Activated gamma-delta T cell treated with Interleukin-2 at 50 U/mL for 16 hours (primary cell): ENCODE data around the gene FAM177A1.
"Not testable (repeated sequence)": the region's sequence is repeated elsewhere in the genome, so short reads cannot be mapped to it uniquely, and the experiment has no call there.

Source experiments
- DNase-seq: peaks from one replicate; pipeline ENCODE4 v3.0.0-alpha.2; 2020

Gene FAM177A1

DNA sequence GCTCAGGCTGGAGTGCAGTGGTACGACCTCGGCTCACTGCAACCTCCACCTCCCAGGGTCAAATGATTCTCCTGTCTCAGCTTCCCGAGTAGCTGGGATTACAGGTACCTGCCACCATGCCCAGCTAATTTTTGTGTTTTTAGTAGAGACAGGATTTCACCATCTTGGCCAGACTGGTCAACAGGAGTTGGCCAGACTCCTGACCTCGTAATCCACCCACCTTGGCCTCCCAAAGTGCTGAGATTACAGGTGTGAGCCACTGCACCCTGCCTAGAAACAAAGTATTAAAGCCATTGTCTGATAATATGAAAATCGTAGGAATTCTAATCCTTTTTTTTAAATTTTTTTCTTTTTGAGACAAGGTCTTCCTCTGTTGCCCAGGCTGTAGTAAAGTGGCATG, 19.7 kb downstream of the FAM177A1 start:
- not testable (repeated sequence) for DNase-seq

- no peak for DNase-seq
Measured at GRCh38 chr14:35068238-35069012, 22.4 kb downstream of the FAM177A1 start.

- no peak for DNase-seq
Measured at GRCh38 chr14:35072226-35072625, 26.2 kb downstream of the FAM177A1 start.

- no peak for DNase-seq
Measured at GRCh38 chr14:35073486-35073885, 27.4 kb downstream of the FAM177A1 start.

DNA sequence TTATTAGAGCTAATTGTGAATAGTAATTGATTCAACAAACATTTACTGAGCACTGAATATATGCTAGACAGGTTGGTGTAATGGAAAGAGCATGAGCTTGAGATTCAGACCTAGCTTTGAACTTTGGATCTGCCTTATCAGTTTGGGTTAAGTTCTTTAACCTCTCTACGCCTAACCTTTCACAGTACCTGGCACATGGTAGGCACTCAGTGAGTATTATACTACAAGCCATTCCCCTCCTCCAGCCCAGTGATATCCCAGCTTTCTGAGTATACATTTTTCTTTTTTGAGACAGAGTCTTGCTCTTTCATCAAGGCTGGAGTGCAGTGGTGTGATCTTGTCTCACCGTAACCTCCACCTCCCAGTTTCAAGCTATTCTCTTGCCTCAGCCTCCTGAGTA, 32.0 kb downstream of the FAM177A1 start:
- DNase-seq, result no peak

DNA sequence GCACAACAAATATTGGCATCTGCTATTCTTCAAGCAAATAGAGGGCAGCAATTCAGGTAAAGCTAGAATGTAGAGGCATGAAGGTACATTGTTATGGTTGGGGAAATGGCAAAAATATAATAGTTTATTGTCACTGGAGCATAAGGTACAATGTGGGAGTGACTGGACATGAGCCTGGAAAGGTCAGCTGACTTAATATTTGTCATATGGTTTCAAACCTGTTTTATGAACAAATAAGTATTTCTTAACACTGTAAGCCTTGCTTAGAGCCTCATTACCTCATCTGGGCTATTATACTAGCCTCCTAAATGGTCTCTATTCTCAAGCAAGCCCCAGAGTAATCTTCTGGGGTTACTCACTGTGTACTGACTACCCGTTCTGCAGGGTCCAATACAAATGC, 33.7 kb downstream of the FAM177A1 start:
- DNase-seq, result no peak

DNA sequence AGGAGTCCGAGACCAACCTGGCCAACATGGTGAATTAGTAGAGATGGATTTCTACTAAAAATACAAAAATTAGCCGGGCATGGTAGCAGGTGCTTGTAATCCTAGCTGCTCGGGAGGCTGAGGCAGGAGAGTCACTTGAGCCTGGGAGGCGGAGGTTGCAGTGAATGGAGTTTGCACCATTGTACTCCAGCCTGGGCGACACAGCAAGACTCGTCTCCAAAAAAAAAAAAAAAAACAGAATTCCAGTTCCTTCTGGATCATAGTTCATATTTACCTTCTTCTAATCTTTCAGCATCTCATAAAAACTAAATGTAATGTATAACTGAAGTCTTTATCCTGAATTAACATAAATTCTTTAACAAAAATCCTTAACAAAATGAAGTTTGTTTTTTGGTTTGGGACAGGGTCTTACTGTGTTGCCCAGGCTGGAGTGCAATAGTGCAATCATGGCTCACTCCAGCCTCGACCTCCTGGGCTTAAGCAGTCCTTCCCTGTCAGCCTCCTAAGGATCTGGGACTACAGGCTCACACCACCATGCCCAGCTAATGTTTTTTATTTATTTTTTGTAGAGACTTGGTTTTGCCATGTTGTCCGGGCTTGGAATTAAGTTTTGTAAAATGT, 37.6 kb downstream of the FAM177A1 start:
- no peak for DNase-seq

GRCh38 chr14:35085441-35085840, 39.4 kb downstream of the FAM177A1 start:
- DNase-seq, result no peak

DNA sequence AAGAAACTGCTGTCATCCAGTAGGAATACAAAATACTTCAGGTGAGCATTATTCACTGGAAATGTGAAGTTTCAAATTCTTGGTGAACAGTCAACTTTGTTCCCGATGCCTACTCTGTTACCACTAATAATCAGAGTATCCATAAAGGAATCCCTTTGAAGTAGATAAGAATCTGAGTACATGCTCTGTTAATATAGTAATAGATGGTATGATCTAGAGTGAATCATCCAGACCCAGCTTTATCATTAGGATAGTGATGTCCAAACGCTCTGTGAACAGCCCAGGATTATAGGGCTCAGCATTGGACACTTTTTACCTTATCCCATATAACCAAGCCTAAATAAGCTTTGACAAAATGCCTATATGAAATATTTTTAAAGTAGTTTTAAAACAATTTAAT, 42.4 kb downstream of the FAM177A1 start:
- DNase-seq, result no peak

DNA sequence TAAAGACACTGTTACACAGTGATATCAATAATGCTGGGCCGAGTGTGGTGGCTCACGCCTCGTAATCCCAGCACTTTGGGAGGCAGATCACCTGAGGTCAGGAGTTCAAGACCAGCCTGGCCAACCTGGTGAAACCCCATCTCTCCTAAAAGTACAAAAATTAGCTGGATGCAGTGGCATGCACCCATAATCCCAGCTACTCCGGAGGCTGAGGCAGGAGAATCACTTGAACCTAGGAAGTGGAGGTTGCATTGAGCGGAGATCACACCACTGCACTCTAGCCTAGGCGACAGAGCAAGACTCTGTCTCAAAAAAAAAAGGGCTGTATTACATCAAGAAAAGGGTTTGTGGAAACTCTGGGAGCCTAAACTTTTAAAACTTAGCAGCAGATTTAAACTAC, 48.6 kb downstream of the FAM177A1 start:
- DNase-seq, result not testable (repeated sequence)

DNA sequence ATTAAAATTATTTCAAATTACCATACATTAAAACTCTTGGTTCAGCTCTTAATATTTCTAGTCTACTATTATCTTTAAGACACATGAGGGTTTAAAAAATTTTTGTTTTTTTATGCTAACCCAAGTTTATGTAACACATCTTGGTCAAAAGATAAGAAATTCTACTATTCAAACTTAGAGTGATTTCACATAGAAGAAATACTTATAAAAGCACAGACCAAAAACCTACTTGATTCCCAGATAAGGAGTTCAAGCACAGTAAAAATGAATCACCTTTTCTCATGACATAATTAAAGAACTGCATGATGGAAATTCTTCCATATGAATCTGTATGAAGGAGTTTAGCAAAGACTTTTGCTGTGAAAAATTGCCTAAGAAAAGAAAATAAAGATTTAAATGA, 61.8 kb downstream of the FAM177A1 start:
- no peak for DNase-seq

- DNase-seq, result no peak
Measured at GRCh38 chr14:35112641-35113040, 66.6 kb downstream of the FAM177A1 start.

- DNase-seq, result no peak
Measured at GRCh38 chr14:35113308-35113950, 67.4 kb downstream of the FAM177A1 start.

DNA sequence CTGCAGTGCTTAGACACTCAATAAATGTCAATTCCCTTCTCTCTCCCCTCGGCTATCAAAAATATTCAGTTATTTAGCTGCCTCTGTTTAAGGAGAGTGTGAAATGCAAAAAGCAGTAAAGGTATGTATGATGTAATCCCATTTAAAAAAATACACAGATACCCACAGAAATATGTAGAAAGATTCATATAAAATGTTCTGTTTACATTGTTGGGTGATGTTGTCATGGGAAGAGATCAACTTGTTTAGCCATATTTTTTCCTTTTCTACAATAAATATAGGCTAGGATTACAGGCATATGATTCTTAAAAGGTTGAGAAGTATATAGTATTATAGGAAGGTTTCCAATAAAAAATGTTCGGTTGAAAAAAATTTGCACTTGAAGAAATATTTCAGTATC, 68.0 kb downstream of the FAM177A1 start:
- no peak for DNase-seq

- DNase-seq, result no peak
Measured at GRCh38 chr14:35116242-35116641, 70.2 kb downstream of the FAM177A1 start.

- DNase-seq, result no peak
Measured at GRCh38 chr14:35117112-35117511, 71.0 kb downstream of the FAM177A1 start.

DNA sequence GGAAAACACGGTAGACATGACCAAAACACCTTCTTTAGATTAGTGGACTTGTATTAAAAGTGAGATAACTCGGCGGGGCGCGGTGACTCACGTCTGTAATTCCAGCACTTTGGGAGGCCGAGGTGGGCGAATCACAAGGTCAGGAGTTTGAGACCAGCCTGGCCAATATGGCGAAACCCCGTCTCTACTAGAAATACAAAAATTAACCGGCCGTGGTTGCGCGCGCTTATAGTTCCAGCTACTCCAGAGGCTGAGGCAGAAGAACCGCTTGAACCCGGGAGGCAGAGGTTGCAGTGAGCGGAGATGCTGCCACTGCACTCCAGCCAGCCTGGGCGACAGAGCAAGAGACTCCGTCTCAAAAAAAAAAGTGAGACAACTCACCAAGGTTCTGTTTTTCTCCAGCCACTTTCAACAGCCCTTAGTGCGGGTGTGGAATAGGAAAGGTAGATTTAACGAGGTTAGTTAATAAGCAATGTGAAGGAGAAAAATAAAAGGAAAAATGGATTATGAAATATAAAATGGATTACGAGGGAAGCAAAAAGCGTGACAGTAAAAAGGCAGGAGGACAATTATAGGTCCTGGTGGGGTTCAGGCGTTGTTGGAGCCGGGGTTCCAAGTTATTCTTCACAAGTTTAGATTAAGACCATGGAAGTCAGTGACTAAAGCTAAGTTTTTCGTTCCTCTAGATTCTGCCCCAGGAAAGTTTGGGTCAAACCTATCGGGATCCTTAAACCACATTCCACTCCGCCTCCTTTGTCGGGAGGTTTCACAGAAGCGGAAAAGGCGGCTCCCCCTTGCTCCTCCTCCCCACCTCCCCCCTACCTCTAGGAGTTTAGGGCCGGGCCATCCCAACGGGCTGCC, 75.2 kb downstream of the FAM177A1 start:
- DNase-seq, result no peak

GRCh38 chr14:35121887-35122695, 76.0 kb downstream of the FAM177A1 start, which contains the start of the genes PPP2R3C and PRORP:
Gene PPP2R3C (minus strand): TSS chr14:35121990. CDS start chr14:35121959, 31 bp downstream.
Gene PRORP (plus strand): TSS chr14:35122552. CDS start chr14:35123246, 694 bp downstream.
- peak; percentile 85 for DNase-seq

DNA sequence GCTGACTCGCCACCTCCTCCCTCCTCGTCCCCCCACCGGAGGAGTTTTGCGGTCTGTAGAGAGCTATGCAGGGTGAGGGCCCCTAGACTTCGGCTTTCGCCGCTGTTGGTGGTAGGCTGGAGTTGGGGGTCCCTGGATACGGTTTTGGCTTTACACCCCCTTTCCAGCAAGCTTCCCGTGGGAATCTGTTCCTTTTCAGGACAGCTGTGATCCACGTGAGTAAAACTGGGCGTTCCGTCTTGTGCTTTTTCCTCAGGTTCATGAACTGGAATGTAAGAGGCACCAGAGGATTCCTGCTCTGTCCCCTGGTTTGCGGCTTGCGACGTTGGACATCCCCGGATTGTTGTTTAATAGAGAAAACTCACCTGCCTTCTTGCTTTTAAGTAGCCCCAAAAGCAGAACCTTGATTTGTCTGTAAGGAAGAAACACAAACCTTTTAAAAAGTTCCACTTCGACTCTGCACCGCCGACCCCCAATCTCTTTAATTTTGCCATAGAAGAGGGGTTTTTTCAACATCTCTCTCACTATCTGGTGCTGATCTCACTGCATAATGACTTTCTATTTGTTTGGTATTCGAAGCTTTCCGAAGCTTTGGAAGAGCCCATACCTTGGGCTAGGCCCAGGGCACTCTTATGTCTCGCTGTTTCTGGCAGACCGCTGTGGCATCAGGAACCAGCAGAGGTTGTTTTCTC, 76.8 kb downstream of the FAM177A1 start:
- peak; percentile 4 for DNase-seq

DNA sequence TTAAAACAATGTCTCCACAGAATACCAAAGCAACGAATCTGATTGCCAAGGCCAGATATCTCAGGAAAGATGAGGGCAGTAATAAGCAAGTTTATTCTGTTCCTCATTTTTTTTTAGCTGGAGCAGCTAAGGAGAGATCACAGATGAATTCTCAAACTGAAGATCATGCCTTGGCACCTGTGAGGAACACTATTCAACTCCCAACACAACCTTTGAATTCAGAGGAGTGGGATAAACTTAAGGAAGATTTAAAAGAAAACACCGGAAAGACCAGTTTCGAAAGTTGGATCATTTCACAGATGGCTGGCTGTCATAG, 77.3 kb downstream of the FAM177A1 start:
- DNase-seq, result no peak

DNA sequence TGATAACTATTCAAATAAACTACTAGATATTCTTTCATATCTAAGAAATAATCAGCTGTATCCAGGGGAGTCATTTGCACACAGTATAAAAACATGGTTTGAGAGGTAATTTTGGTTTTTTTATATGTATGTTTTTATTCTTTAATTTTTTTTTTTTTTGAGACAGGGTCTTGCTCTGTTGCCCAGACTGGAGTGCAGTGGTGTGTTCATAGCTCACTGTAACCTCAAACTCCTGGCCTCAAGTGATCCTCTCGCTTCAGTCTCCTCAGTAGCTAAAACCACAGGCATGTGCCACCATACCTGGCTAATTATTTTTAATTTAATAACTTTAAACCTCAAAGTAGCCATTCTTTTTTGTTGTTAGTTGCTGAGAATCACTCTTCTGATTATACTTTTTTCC, 78.1 kb downstream of the FAM177A1 start:
- no peak for DNase-seq
